Cardiac muscle cell (in vitro differentiated cells and primary cell): ENCODE measurements around the gene SMG7. TPM values are rescaled to one million over a fixed set of nuclear protein-coding genes. Genes with fewer than 3 reads are reported as not detected.

Source experiments
- DNase-seq, 2 donors: peaks; one replicate each; pipeline versions ENCODE4 v3.0.0 to v3.0.0-alpha.2; 2010 to 2017; ENCODE audit warnings: low read depth in 1 of 2, low spot score in 1 of 2
- H3K27ac ChIP-seq: fragments of 200-600 bp; sonication (generic); 2 replicates; pipeline ENCODE4 v1.5.1; 2016
- H3K27me3 ChIP-seq: fragments of 200-600 bp; sonication (generic); 2 replicates; pipeline ENCODE4 v1.6.0; 2016; ENCODE audit warnings: control low read depth
- H3K36me3 ChIP-seq: fragments of 200-600 bp; sonication (generic); 2 replicates; pipeline ENCODE4 v1.5.1; 2016; ENCODE audit warnings: control low read depth
- H3K4me1 ChIP-seq: fragments of 200-600 bp; sonication (generic); 2 replicates; pipeline ENCODE4 v1.8.1; 2017; ENCODE audit warnings: low read depth, mild to moderate bottlenecking, mixed run types
- H3K4me3 ChIP-seq: fragments of 200-600 bp; sonication (generic); 2 replicates; pipeline ENCODE4 v1.5.1; 2016; ENCODE audit warnings: mild to moderate bottlenecking
- H3K9me3 ChIP-seq: fragments of 200-600 bp; sonication (generic); 2 replicates; pipeline ENCODE4 v1.5.1; 2017; ENCODE audit warnings: low read depth, mild to moderate bottlenecking, control low read depth
- CTCF ChIP-seq: IDR thresholded peaks from 2 replicates; pipeline ENCODE4 v1.5.1; 2012; ENCODE audit warnings: low read depth, mild to moderate bottlenecking, low read length
- polyA plus RNA-seq: library from polyadenylated mRNA; unstranded; fragments of >200 nt; fragmentation: Nextera tagmentation; extraction: Ambion mirVana; gene quantifications from 2 replicates; pipeline ENCODE4 v1.2.1, GENCODE V29; 2016
- total RNA-seq: library from RNA; depleted of rRNA; stranded (reverse); fragments of >200 nt; gene quantifications from 2 replicates; pipeline ENCODE4 v1.2.3, GENCODE V29; 2016

Gene SMG7
- total and polyA plus RNA-seq, 2 experiments from 2014 or later, result 30.9 to 38.8 TPM

GRCh38 chr1:183490932-183491331 lies 18.6 kb downstream of the SMG7 start:
- no peaks in the 10 kb centered on the region for H3K4me1 ChIP-seq
- no peaks in the 10 kb centered on the region for H3K27me3 ChIP-seq
- H3K36me3 ChIP-seq, result no peaks in the 10 kb centered on the region
- H3K27ac ChIP-seq, result no peak overlapping the region
- H3K4me3 ChIP-seq, result no peak overlapping the region
- H3K9me3 ChIP-seq, result no peaks in the 10 kb centered on the region
- DNase-seq, result no peak
- no peak for TF ChIP-seq CTCF

- Histone ChIP-seq H3K27me3 (no peaks in the 10 kb centered on the region), H3K4me1 (no peaks in the 10 kb centered on the region), H3K27ac (no peak overlapping the region), H3K9me3 (no peaks in the 10 kb centered on the region), H3K4me3 (no peak overlapping the region), H3K36me3 (no peaks in the 10 kb centered on the region)
- no peak for DNase-seq
- no peak for TF ChIP-seq CTCF
Observed at GRCh38 chr1:183493540-183494245, 21.4 kb downstream of the SMG7 start.

GRCh38 chr1:183495420-183495819 lies 23.1 kb downstream of the SMG7 start:
- no peak overlapping the region for H3K27ac ChIP-seq
- H3K36me3 ChIP-seq, result no peaks in the 10 kb centered on the region
- H3K9me3 ChIP-seq, result no peaks in the 10 kb centered on the region
- H3K4me3 ChIP-seq, result no peak overlapping the region
- no peaks in the 10 kb centered on the region for H3K4me1 ChIP-seq
- no peaks in the 10 kb centered on the region for H3K27me3 ChIP-seq
- no peak for DNase-seq
- TF ChIP-seq CTCF, result no peak

- H3K9me3 ChIP-seq, result no peaks in the 10 kb centered on the region
- TF ChIP-seq CTCF, result no peak
- H3K4me3 ChIP-seq, result no peak overlapping the region
- no peaks in the 10 kb centered on the region for H3K4me1 ChIP-seq
- DNase-seq, result no peak
- no peaks in the 10 kb centered on the region for H3K27me3 ChIP-seq
- no peak overlapping the region for H3K27ac ChIP-seq
- no peaks in the 10 kb centered on the region for H3K36me3 ChIP-seq
Observed at GRCh38 chr1:183497218-183497617, 24.9 kb downstream of the SMG7 start.

- no peaks in the 10 kb centered on the region for H3K27me3 ChIP-seq
- TF ChIP-seq CTCF, result no peak
- H3K9me3 ChIP-seq, result no peaks in the 10 kb centered on the region
- H3K4me1 ChIP-seq, result no peaks in the 10 kb centered on the region
- DNase-seq, result no peak
- no peaks in the 10 kb centered on the region for H3K36me3 ChIP-seq
- H3K27ac ChIP-seq, result no peak overlapping the region
- no peak overlapping the region for H3K4me3 ChIP-seq
Observed at GRCh38 chr1:183498342-183498991, 26.2 kb downstream of the SMG7 start.
